ENCODE data around the gene SLC2A9.

DNA sequence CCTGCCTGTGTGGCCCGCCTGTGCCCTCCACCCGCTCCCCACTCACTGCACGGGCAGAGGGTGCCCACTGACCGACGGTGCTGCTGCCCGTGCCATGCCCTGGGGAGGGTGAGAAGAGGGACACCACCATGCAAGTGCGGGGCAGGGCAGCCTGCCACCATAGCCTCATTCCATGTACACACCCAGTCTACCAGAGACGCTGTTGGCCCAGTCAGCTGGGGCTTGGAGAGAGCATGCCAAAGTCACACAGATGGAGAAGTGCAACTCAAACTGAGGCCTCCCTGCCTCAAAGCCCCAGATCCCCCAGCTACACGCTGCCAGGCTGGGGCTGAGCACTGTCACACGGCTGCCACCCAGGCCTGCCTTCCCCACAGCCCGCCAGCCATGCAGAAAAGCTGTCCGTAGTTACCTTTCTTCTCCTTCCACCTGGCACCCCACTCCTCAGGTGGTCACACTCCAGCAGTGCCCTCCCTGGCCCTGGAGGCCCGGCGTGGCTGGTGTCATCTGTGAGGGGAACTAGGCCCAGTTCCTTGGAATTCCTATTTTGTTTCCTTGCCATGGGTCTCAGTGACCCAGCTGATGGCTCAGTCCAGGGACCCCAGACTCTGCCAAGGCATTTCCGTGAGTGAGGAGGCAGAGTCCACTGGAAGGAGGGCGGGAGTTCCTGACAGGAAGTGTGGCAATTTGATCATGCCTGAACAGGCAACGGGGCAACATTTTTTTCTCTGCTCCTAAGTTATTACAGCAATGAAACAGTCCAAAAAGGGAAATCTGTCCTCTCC, at the start of gene SLC2A9:
- TF ChIP-seq CREM (IDR thresholded peaks at IDR 0.05) (peak; percentile 63), CREM (CRISPR knock-in tag; IDR thresholded peaks at IDR 0.05) (no peak), CHD2 (IDR thresholded peaks at IDR 0.05; ENCODE audit: low read depth, low read length) (no peak), CTCF (CRISPR knock-in tag; IDR thresholded peaks at IDR 0.05) (peak; percentile 27; the same call in 1 of the 2 replicates), EP300 (IDR thresholded peaks at IDR 0.05; ENCODE audit: low read depth in 2 of 2, low read length in 2 of 2) (peak in 1 of 2 experiments; percentile 72; a peak in 2 of 4 replicates), EP300 (CRISPR knock-in tag; IDR thresholded peaks at IDR 0.05; ENCODE audit: borderline replicate concordance) (0 out of 2 replicates have a peak, but pooled peaks have one; percentile 27), E2F5 (CRISPR knock-in tag; conservative IDR thresholded peaks at IDR 0.05) (no peak), REST (IDR thresholded peaks at IDR 0.05; ENCODE audit: borderline replicate concordance in 1 of 2, low read depth in 1 of 2, low read length in 2 of 2) (peak in 1 of 2 experiments; percentile 20; a peak in 1 of 4 replicates), RXRA (CRISPR knock-in tag; IDR thresholded peaks at IDR 0.05) (no peak; the same call in 1 of the 2 replicates), PBX3 (CRISPR knock-in tag; IDR thresholded peaks at IDR 0.05; ENCODE audit: borderline replicate concordance) (no peak), MXI1 (IDR thresholded peaks at IDR 0.05; ENCODE audit: borderline replicate concordance, low read depth, low read length) (no peak), ZBTB39 (CRISPR knock-in tag; IDR thresholded peaks at IDR 0.05) (no peak), SP5 (CRISPR knock-in tag; IDR thresholded peaks at IDR 0.05; ENCODE audit: borderline replicate concordance, low read depth) (peak; percentile 79)
- TF ChIP-seq, protein P1, sequence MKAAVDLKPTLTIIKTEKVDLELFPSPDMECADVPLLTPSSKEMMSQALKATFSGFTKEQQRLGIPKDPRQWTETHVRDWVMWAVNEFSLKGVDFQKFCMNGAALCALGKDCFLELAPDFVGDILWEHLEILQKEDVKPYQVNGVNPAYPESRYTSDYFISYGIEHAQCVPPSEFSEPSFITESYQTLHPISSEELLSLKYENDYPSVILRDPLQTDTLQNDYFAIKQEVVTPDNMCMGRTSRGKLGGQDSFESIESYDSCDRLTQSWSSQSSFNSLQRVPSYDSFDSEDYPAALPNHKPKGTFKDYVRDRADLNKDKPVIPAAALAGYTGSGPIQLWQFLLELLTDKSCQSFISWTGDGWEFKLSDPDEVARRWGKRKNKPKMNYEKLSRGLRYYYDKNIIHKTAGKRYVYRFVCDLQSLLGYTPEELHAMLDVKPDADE (CRISPR knock-in tag; IDR thresholded peaks at IDR 0.05): no peak

All from HepG2 (cell line).